ENCODE data around the gene KRTAP13-3.

Gene KRTAP13-3

GRCh38 chr21:30391492-30392025, 34.2 kb downstream of the KRTAP13-3 start:
- H3K27ac Mint-ChIP-seq: no peak overlapping the region
- H3K9me3 Mint-ChIP-seq: no peaks in the 10 kb centered on the region
- H3K36me3 Mint-ChIP-seq: no peaks in the 10 kb centered on the region
- H3K27me3 Mint-ChIP-seq: peaks cover 4% of the 10 kb centered on the region
- H3K4me3 Mint-ChIP-seq: no peak overlapping the region
- no peaks in the 10 kb centered on the region for H3K4me1 Mint-ChIP-seq

GRCh38 chr21:30382201-30382600, 43.5 kb downstream of the KRTAP13-3 start:
- H3K4me3 Mint-ChIP-seq: no peak overlapping the region
- H3K27me3 Mint-ChIP-seq: peaks cover 8% of the 10 kb centered on the region
- H3K36me3 Mint-ChIP-seq: no peaks in the 10 kb centered on the region
- H3K9me3 Mint-ChIP-seq: peaks cover 5% of the 10 kb centered on the region
- no peak overlapping the region for H3K27ac Mint-ChIP-seq
- no peaks in the 10 kb centered on the region for H3K4me1 Mint-ChIP-seq
